Measurements from ENCODE around the gene UNC93B1. TPM values are rescaled to one million over a fixed set of nuclear protein-coding genes. Genes with fewer than 3 reads are reported as not detected.

Gene UNC93B1
- total and polyA plus RNA-seq, 9 donors: 5.0 to 8.7 (median 6.4) TPM

DNA sequence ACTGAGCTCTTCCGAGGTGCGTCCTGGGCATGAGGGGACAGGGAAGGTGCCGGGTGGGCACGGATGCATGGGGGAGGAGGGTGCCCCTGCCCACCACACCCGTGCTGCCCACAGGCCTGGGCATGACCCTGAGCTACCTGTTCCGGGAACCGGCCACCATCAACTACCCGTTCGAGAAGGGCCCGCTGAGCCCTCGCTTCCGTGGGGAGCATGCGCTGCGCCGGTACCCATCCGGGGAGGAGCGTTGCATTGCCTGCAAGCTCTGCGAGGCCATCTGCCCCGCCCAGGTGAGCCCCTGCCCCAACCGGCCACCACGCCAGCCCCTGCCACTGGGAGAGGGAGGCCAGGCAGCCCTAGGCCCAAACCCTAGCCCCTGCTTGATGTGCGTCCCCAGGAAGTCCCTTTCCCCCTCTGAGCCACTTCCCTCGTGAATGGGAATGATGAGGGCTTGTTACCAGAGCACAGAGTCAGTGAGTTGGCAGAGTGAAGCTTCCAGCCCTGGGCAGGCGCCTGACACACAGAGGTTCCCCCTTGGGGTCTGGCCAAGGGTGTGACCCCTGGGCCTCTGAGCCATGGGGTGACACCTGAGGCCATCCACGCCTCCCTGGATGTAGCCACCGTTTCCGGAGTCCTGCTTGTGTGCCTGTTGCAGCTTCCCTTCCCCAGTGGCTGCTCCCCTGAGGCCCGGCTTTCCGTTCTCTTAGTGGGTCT, 29.3 kb upstream of the UNC93B1 start:
- Histone ChIP-seq H3K27ac (ENCODE audit: low read length) (no peak overlapping the region), H3K4me1 (ENCODE audit: control insufficient read depth, insufficient read depth, low read length) (peaks cover 35% of the 10 kb centered on the region), H3K36me3 (ENCODE audit: control insufficient read depth, insufficient read depth, low read length) (peaks cover 41% of the 10 kb centered on the region), H3K27me3 (ENCODE audit: control insufficient read depth, insufficient read depth, low read length) (no peaks in the 10 kb centered on the region), H3K9me3 (replicated peaks; ENCODE audit: control insufficient read depth, low read depth, low read length) (no peaks in the 10 kb centered on the region), H3K4me3 (ENCODE audit: low read length) (no peak overlapping the region)
- no peak for DNase-seq
- WGBS (ENCODE audit: insufficient coverage): 91% methylated on average over 27 of the region's 29 CpGs

- peaks cover 25% of the 10 kb centered on the region for H3K4me1 ChIP-seq (ENCODE audit: control insufficient read depth, insufficient read depth, low read length)
- no peak for DNase-seq
- H3K36me3 ChIP-seq (ENCODE audit: control insufficient read depth, insufficient read depth, low read length): peaks cover 39% of the 10 kb centered on the region
- H3K27me3 ChIP-seq (ENCODE audit: control insufficient read depth, insufficient read depth, low read length): no peaks in the 10 kb centered on the region
- 66% methylated on average over 4 of the region's 9 CpGs for WGBS (ENCODE audit: insufficient coverage)
- H3K9me3 ChIP-seq (replicated peaks; ENCODE audit: control insufficient read depth, low read depth, low read length): no peaks in the 10 kb centered on the region
- no peak overlapping the region for H3K4me3 ChIP-seq (ENCODE audit: low read length)
- no peak overlapping the region for H3K27ac ChIP-seq (ENCODE audit: low read length)
Measured at GRCh38 chr11:68032003-68032402, 28.1 kb upstream of the UNC93B1 start.

- WGBS (ENCODE audit: insufficient coverage): 18% methylated on average over 9 of the region's 10 CpGs
- H3K9me3 ChIP-seq (replicated peaks; ENCODE audit: control insufficient read depth, low read depth, low read length): no peaks in the 10 kb centered on the region
- peaks cover 33% of the 10 kb centered on the region for H3K36me3 ChIP-seq (ENCODE audit: control insufficient read depth, insufficient read depth, low read length)
- H3K27me3 ChIP-seq (ENCODE audit: control insufficient read depth, insufficient read depth, low read length): no peaks in the 10 kb centered on the region
- H3K4me3 ChIP-seq (ENCODE audit: low read length): peak overlapping the region; percentile 95
- peaks cover 18% of the 10 kb centered on the region for H3K4me1 ChIP-seq (ENCODE audit: control insufficient read depth, insufficient read depth, low read length)
- DNase-seq: no peak
- peak overlapping the region; percentile 88 for H3K27ac ChIP-seq (ENCODE audit: low read length)
Measured at GRCh38 chr11:68031144-68031464, 27.2 kb upstream of the UNC93B1 start.

- Histone ChIP-seq H3K9me3 (replicated peaks; ENCODE audit: control insufficient read depth, low read depth, low read length) (no peaks in the 10 kb centered on the region), H3K27me3 (ENCODE audit: control insufficient read depth, insufficient read depth, low read length) (no peaks in the 10 kb centered on the region), H3K27ac (ENCODE audit: low read length) (peak within 1 kb of the TSS; percentile 88), H3K36me3 (ENCODE audit: control insufficient read depth, insufficient read depth, low read length) (peaks cover 29% of the 10 kb centered on the region), H3K4me1 (ENCODE audit: control insufficient read depth, insufficient read depth, low read length) (peaks cover 18% of the 10 kb centered on the region), H3K4me3 (ENCODE audit: low read length) (peak within 1 kb of the TSS; percentile 95)
- peak; percentile 100 for DNase-seq
- WGBS (ENCODE audit: insufficient coverage): under 1% methylated on average over 36 of the region's 56 CpGs
Measured at GRCh38 chr11:68030318-68031143, 26.6 kb upstream of the UNC93B1 start, which contains the start of gene NDUFS8. NDUFS8 (plus strand) TSS chr11:68030681; CDS start chr11:68032152, 1,471 bp downstream.

GRCh38 chr11:68028802-68029545, 25.1 kb upstream of the UNC93B1 start:
- Histone ChIP-seq H3K4me3 (ENCODE audit: low read length) (no peak overlapping the region), H3K36me3 (ENCODE audit: control insufficient read depth, insufficient read depth, low read length) (peaks cover 17% of the 10 kb centered on the region), H3K4me1 (ENCODE audit: control insufficient read depth, insufficient read depth, low read length) (peaks cover 18% of the 10 kb centered on the region), H3K9me3 (replicated peaks; ENCODE audit: control insufficient read depth, low read depth, low read length) (peaks cover 7% of the 10 kb centered on the region), H3K27me3 (ENCODE audit: control insufficient read depth, insufficient read depth, low read length) (no peaks in the 10 kb centered on the region), H3K27ac (ENCODE audit: low read length) (no peak overlapping the region)
- DNase-seq: no peak
- WGBS (ENCODE audit: insufficient coverage): 95% methylated on average over 8 of the region's 12 CpGs

- H3K27me3 ChIP-seq (ENCODE audit: control insufficient read depth, insufficient read depth, low read length): no peaks in the 10 kb centered on the region
- WGBS (ENCODE audit: insufficient coverage): 91% methylated on average over 21 of the region's 21 CpGs
- H3K9me3 ChIP-seq (replicated peaks; ENCODE audit: control insufficient read depth, low read depth, low read length): peaks cover 7% of the 10 kb centered on the region
- H3K4me1 ChIP-seq (ENCODE audit: control insufficient read depth, insufficient read depth, low read length): peaks cover 18% of the 10 kb centered on the region
- peaks cover 5% of the 10 kb centered on the region for H3K36me3 ChIP-seq (ENCODE audit: control insufficient read depth, insufficient read depth, low read length)
- no peak overlapping the region for H3K4me3 ChIP-seq (ENCODE audit: low read length)
- H3K27ac ChIP-seq (ENCODE audit: low read length): no peak overlapping the region
- no peak for DNase-seq
Measured at GRCh38 chr11:68027667-68028066, 23.8 kb upstream of the UNC93B1 start.

DNA sequence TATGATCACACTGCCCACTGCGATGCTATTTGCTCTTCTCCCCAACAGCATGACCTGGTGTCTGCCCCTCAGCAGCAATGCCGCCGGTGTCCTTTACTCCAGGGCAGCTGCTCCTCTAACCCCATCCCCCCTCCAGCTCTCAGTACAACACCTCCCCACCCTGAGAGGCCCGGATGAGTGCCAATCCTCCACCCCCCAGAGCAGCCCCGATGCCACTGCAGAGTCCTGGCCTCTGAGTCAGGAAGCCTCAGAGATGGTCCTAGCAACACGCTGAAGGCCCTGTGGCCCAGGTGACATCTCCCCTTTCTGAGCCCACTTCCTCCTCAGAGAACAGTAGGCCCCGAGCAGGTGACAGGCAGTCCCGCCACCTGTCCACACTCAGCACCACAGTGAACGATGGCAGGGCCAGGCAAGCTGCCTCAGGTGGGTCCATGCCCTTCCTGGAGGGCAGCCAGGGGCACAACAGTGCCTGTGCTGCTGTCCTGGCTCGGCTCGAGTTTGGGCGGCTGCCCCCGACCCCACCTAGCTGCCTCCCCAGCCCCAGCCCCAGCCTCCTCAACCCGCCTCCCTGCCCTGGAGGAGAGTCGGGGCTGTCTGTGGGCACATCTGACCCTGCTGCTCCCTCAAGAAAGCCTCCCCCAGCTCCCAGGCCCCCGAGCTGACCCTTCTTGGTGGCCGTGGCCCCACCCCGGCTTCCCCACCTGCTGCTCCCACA, 22.7 kb upstream of the UNC93B1 start:
- H3K4me3 ChIP-seq (ENCODE audit: low read length): no peak overlapping the region
- no peak overlapping the region for H3K27ac ChIP-seq (ENCODE audit: low read length)
- no peaks in the 10 kb centered on the region for H3K27me3 ChIP-seq (ENCODE audit: control insufficient read depth, insufficient read depth, low read length)
- WGBS (ENCODE audit: insufficient coverage): 84% methylated on average over 17 of the region's 18 CpGs
- no peaks in the 10 kb centered on the region for H3K36me3 ChIP-seq (ENCODE audit: control insufficient read depth, insufficient read depth, low read length)
- peaks cover 7% of the 10 kb centered on the region for H3K9me3 ChIP-seq (replicated peaks; ENCODE audit: control insufficient read depth, low read depth, low read length)
- H3K4me1 ChIP-seq (ENCODE audit: control insufficient read depth, insufficient read depth, low read length): peaks cover 13% of the 10 kb centered on the region
- DNase-seq: no peak

- WGBS (ENCODE audit: insufficient coverage): 54% methylated on average over 3 of the region's 5 CpGs
- H3K36me3 ChIP-seq (ENCODE audit: control insufficient read depth, insufficient read depth, low read length): no peaks in the 10 kb centered on the region
Measured at GRCh38 chr11:68025047-68025446, 21.1 kb upstream of the UNC93B1 start.

DNA sequence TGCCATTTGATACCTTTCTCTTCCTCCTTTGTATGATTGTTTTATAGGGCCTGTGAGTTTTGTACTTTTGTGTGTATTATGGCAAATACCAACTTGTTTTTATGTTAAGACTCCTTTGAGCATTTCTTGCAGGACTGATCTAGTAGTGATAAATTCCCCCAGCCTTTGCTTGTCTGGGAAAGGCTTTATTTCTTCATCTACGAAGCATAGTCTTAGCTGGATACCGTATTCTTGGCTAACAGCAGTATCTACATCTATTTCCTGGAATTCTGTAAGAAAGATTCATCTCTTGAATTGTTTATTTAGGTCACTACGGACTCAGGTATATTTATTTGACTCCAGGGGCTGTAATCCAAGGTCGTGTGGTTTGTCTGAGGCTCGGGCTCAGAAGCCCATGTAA, 20.6 kb upstream of the UNC93B1 start:
- no peak overlapping the region for H3K27ac ChIP-seq (ENCODE audit: low read length)
- no peaks in the 10 kb centered on the region for H3K27me3 ChIP-seq (ENCODE audit: control insufficient read depth, insufficient read depth, low read length)
- WGBS (ENCODE audit: insufficient coverage): 89% methylated on average over 3 of the region's 5 CpGs
- H3K4me1 ChIP-seq (ENCODE audit: control insufficient read depth, insufficient read depth, low read length): peaks cover 2% of the 10 kb centered on the region
- no peak for DNase-seq
- H3K36me3 ChIP-seq (ENCODE audit: control insufficient read depth, insufficient read depth, low read length): no peaks in the 10 kb centered on the region
- no peak overlapping the region for H3K4me3 ChIP-seq (ENCODE audit: low read length)
- peaks cover 7% of the 10 kb centered on the region for H3K9me3 ChIP-seq (replicated peaks; ENCODE audit: control insufficient read depth, low read depth, low read length)

More at GRCh38 chr11:68025047-68025446, 21.1 kb upstream of the UNC93B1 start:
- Histone ChIP-seq H3K4me1 (ENCODE audit: control insufficient read depth, insufficient read depth, low read length) (peaks cover 6% of the 10 kb centered on the region), H3K9me3 (replicated peaks; ENCODE audit: control insufficient read depth, low read depth, low read length) (peaks cover 7% of the 10 kb centered on the region), H3K27me3 (ENCODE audit: control insufficient read depth, insufficient read depth, low read length) (no peaks in the 10 kb centered on the region), H3K4me3 (ENCODE audit: low read length) (no peak overlapping the region), H3K27ac (ENCODE audit: low read length) (no peak overlapping the region)
- no peak for DNase-seq
